Naive thymus-derived CD4-positive, alpha-beta T cell (primary cell): ENCODE results near the gene NINJ2. TPM values are rescaled to one million over a fixed set of nuclear protein-coding genes. Genes with fewer than 3 reads are reported as not detected.

ENCODE experiments used
- ATAC-seq: fragments of 150-1000 bp; cut with Tn5 transposase; 2 replicates; pipeline ENCODE4 v1.10.0; 2021; ENCODE audit warnings: mild to moderate bottlenecking, moderate library complexity
- CTCF ChIA-PET: fragments of 350-600 bp; sonication (Branson Sonifier 250); formaldehyde crosslinking; loops from one replicate; lab custom pipeline; 2021; ENCODE audit warnings: antibody characterized with exemption; lab: Charles Lee
- POLR2A ChIA-PET: fragments of 350-600 bp; sonication (Branson Sonifier 250); formaldehyde crosslinking; loops from one replicate; lab custom pipeline; 2021; ENCODE audit warnings: antibody characterized with exemption, inconsistent platforms; lab: Charles Lee
- DNase-seq, 9 donors: peaks; one replicate each; pipeline versions ENCODE4 v3.0.0 to v3.0.0-alpha.2; 2020 to 2022; ENCODE audit warnings: mixed read lengths in 1 of 9
- H3K27ac ChIP-seq: one replicate; pipeline ENCODE4 v1.7.0; 2013; ENCODE audit warnings: mild to moderate bottlenecking, low read depth, low read length, moderate library complexity
- H3K27me3 ChIP-seq, 2 donors: one replicate each; pipeline ENCODE4 v1.7.0; 2013; ENCODE audit warnings: low read length in 2 of 2, mild to moderate bottlenecking in 2 of 2, moderate library complexity in 2 of 2; ENCODE audit not compliant: control insufficient read depth in 2 of 2, insufficient read depth in 2 of 2
- H3K36me3 ChIP-seq, 3 experiments: 1 replicate in 2 of 3; 2 replicates in 1 of 3; pipeline ENCODE4 v1.7.0; 2013; ENCODE audit warnings: low read length in 3 of 3, mild to moderate bottlenecking in 3 of 3, moderate library complexity in 1 of 3; ENCODE audit not compliant: insufficient read depth in 3 of 3, control insufficient read depth in 2 of 3
- H3K4me1 ChIP-seq, 2 donors: one replicate each; pipeline ENCODE4 v1.7.0; 2013; ENCODE audit warnings: low read length in 2 of 2, mild to moderate bottlenecking in 2 of 2, moderate library complexity in 1 of 2; ENCODE audit not compliant: control insufficient read depth in 2 of 2, insufficient read depth in 2 of 2
- H3K4me3 ChIP-seq: 2 replicates; pipeline ENCODE4 v1.7.0; 2013; ENCODE audit warnings: mild to moderate bottlenecking, low read length
- H3K9me3 ChIP-seq, 3 experiments: 1 replicate in 2 of 3; 2 replicates in 1 of 3; pipeline ENCODE4 v1.7.0; 2013; ENCODE audit warnings: low read length in 3 of 3; ENCODE audit not compliant: control insufficient read depth in 2 of 3
- H3K27ac Mint-ChIP-seq, 9 donors: one replicate each; pipeline ENCODE4 v1.8.0; 2020 to 2022; ENCODE audit warnings: mixed read lengths in 9 of 9, mild to moderate bottlenecking in 8 of 9, moderate library complexity in 5 of 9, inconsistent platforms in 2 of 9
- H3K27me3 Mint-ChIP-seq, 5 donors: one replicate each; pipeline ENCODE4 v1.8.0; 2021 to 2022; ENCODE audit warnings: mixed read lengths in 5 of 5, mild to moderate bottlenecking in 1 of 5
- H3K36me3 Mint-ChIP-seq, 5 donors: one replicate each; pipeline ENCODE4 v1.8.0; 2020 to 2022; ENCODE audit warnings: mixed read lengths in 5 of 5, mild to moderate bottlenecking in 3 of 5, inconsistent platforms in 1 of 5
- H3K4me1 Mint-ChIP-seq, 7 donors: one replicate each; pipeline ENCODE4 v1.8.0; 2020 to 2022; ENCODE audit warnings: mixed read lengths in 7 of 7, mild to moderate bottlenecking in 3 of 7, inconsistent platforms in 1 of 7
- H3K4me3 Mint-ChIP-seq, 10 donors: one replicate each; pipeline ENCODE4 v1.8.0; 2020 to 2022; ENCODE audit warnings: mild to moderate bottlenecking in 10 of 10, mixed read lengths in 10 of 10, moderate library complexity in 6 of 10, inconsistent platforms in 2 of 10
- H3K9me3 Mint-ChIP-seq, 11 donors: one replicate each; pipeline ENCODE4 v1.8.0; 2020 to 2022; ENCODE audit warnings: mixed read lengths in 11 of 11, mild to moderate bottlenecking in 4 of 11, inconsistent platforms in 1 of 11, moderate library complexity in 1 of 11
- intact Hi-C, 2 donors: fragments of 100-400 bp; cut with micrococcal nuclease; formaldehyde crosslinking; loops; one replicate each; pipeline ENCODE4 v1.15.1; 2023
- polyA plus RNA-seq, 2 donors: library from polyadenylated mRNA; unstranded; fragments of 300-500 nt; fragmentation: Illumina TruSeq; gene quantifications; one replicate each; pipeline ENCODE4 v1.2.3, GENCODE V29; 2021
- total RNA-seq, 6 experiments: library from RNA in 5 of 6; stranded (reverse) in 5 of 6; gene quantifications; 1 replicate in 5 of 6; 2 replicates in 1 of 6; pipeline ENCODE4 v1.2.3 and lab custom pipeline; 2021 to 2026

Gene NINJ2
- total and polyA plus RNA-seq, 7 experiments from 2014 or later = 0.84 to 11.2 (median 5.1) TPM

GRCh38 chr12:537772-538171, 125.5 kb downstream of the NINJ2 start:
- Mint-ChIP-seq H3K4me1 (peaks cover 14 to 36% (median 26%) of the 10 kb centered on the region in 7 donors), H3K27me3 (peaks cover 0 to 6% (median 4%) of the 10 kb centered on the region in 5 donors), H3K27ac (no peak overlapping the region), H3K4me3 (no peak overlapping the region), H3K36me3 (peaks cover 0 to under 1% (median 0%) of the 10 kb centered on the region in 5 donors), H3K9me3 (peaks cover 0 to 6% (median under 1%) of the 10 kb centered on the region in 11 donors)
- H3K27ac ChIP-seq = no peak overlapping the region
- H3K36me3 ChIP-seq = no peaks in the 10 kb centered on the region
- H3K9me3 ChIP-seq = peaks cover 0 to 3% (median 0%) of the 10 kb centered on the region in 3 experiments
- ChIA-PET POLR2A (interaction anchor here (1.7 kb wide), 1 partner anchor 14 kb away, joined by 7 read pairs; no protein-coding TSS in a partner anchor), CTCF (interaction anchor here (0.7 kb wide), 1 partner anchor 76 kb away, joined by 5 read pairs; no protein-coding TSS in a partner anchor)
- intact Hi-C loops = no loop called here
- no peak for ATAC-seq
- no peak overlapping the region for H3K4me3 ChIP-seq
- peaks cover 19 to 25% of the 10 kb centered on the region in 2 donors for H3K4me1 ChIP-seq
- no peaks in the 10 kb centered on the region for H3K27me3 ChIP-seq
- no peak for DNase-seq

GRCh38 chr12:536751-537245, 126.4 kb downstream of the NINJ2 start:
- Mint-ChIP-seq H3K27me3 (peaks cover 0 to 6% (median 0%) of the 10 kb centered on the region in 5 donors), H3K4me3 (no peak overlapping the region), H3K36me3 (peaks cover 0 to 10% (median 5%) of the 10 kb centered on the region in 5 donors), H3K27ac (peak overlapping the region in 1 of 9 donors; percentile 41), H3K4me1 (peaks cover 11 to 30% (median 22%) of the 10 kb centered on the region in 7 donors), H3K9me3 (peaks cover 3 to 16% (median 8%) of the 10 kb centered on the region in 11 donors)
- Histone ChIP-seq H3K36me3 (no peaks in the 10 kb centered on the region), H3K27ac (no peak overlapping the region), H3K9me3 (peaks cover 0 to 11% (median 0%) of the 10 kb centered on the region in 3 experiments), H3K4me3 (no peak overlapping the region), H3K27me3 (no peaks in the 10 kb centered on the region), H3K4me1 (peaks cover 19 to 25% of the 10 kb centered on the region in 2 donors)
- intact Hi-C loops = no loop called here
- ChIA-PET POLR2A (interaction anchor here (0.9 kb wide), 1 partner anchor 86 kb away, joined by 6 read pairs; no protein-coding TSS in a partner anchor), CTCF (interaction anchor here (0.7 to 0.8 kb wide), 3 partner anchors 82 to 520 kb away, joined by 3 to 4 read pairs (median 3); no protein-coding TSS in a partner anchor)
- no peak for DNase-seq
- no peak for ATAC-seq

GRCh38 chr12:535396-535795, 127.8 kb downstream of the NINJ2 start:
- peaks cover 0 to 10% (median 5%) of the 10 kb centered on the region in 5 donors for H3K36me3 Mint-ChIP-seq
- H3K9me3 Mint-ChIP-seq = peaks cover 4 to 30% (median 11%) of the 10 kb centered on the region in 11 donors
- H3K27ac Mint-ChIP-seq = peak overlapping the region in 1 of 9 donors; percentile 28
- H3K27me3 Mint-ChIP-seq = peaks cover 0 to 4% (median 0%) of the 10 kb centered on the region in 5 donors
- peaks cover 0 to 11% (median 0%) of the 10 kb centered on the region in 3 experiments for H3K9me3 ChIP-seq
- H3K27ac ChIP-seq = no peak overlapping the region
- intact Hi-C loops = no loop called here
- H3K36me3 ChIP-seq = no peaks in the 10 kb centered on the region
- ChIA-PET CTCF (interaction anchor here (0.6 to 0.9 kb wide), 2 partner anchors 13 to 1064 kb away, joined by 4 read pairs; no protein-coding TSS in a partner anchor), POLR2A (no interaction called here)
- H3K4me3 Mint-ChIP-seq = no peak overlapping the region
- no peak for DNase-seq
- no peak overlapping the region for H3K4me3 ChIP-seq
- peaks cover 18 to 19% of the 10 kb centered on the region in 2 donors for H3K4me1 ChIP-seq
- ATAC-seq = no peak
- H3K27me3 ChIP-seq = no peaks in the 10 kb centered on the region
- peaks cover 11 to 26% (median 19%) of the 10 kb centered on the region in 7 donors for H3K4me1 Mint-ChIP-seq

- no peak for DNase-seq
- peaks cover 0 to 15% (median 0%) of the 10 kb centered on the region in 3 experiments for H3K9me3 ChIP-seq
- no peak overlapping the region for H3K4me3 ChIP-seq
- intact Hi-C loops = no loop called here
- ATAC-seq = no peak
- POLR2A ChIA-PET = no interaction called here
- Mint-ChIP-seq H3K27me3 (peaks cover 0 to 4% (median 0%) of the 10 kb centered on the region in 5 donors), H3K27ac (no peak overlapping the region), H3K9me3 (peaks cover 4 to 36% (median 11%) of the 10 kb centered on the region in 11 donors), H3K36me3 (peaks cover 0 to 10% (median 6%) of the 10 kb centered on the region in 5 donors), H3K4me1 (peaks cover 6 to 14% (median 7%) of the 10 kb centered on the region in 7 donors), H3K4me3 (no peak overlapping the region)
- H3K27me3 ChIP-seq = no peaks in the 10 kb centered on the region
- peaks cover 7 to 11% of the 10 kb centered on the region in 2 donors for H3K4me1 ChIP-seq
- H3K36me3 ChIP-seq = no peaks in the 10 kb centered on the region
- H3K27ac ChIP-seq = no peak overlapping the region
- CTCF ChIA-PET = no interaction called here
Measured at GRCh38 chr12:534216-534615, 129.0 kb downstream of the NINJ2 start.

- Histone ChIP-seq H3K4me1 (peaks cover 2 to 7% of the 10 kb centered on the region in 2 donors), H3K4me3 (no peak overlapping the region), H3K9me3 (peaks cover 0 to 17% (median 0%) of the 10 kb centered on the region in 3 experiments), H3K27me3 (no peaks in the 10 kb centered on the region), H3K27ac (no peak overlapping the region), H3K36me3 (no peaks in the 10 kb centered on the region)
- Mint-ChIP-seq H3K9me3 (peaks cover 6 to 38% (median 11%) of the 10 kb centered on the region in 11 donors), H3K27me3 (peaks cover 0 to 4% (median 0%) of the 10 kb centered on the region in 5 donors), H3K4me3 (no peak overlapping the region), H3K4me1 (peaks cover under 1 to 9% (median 2%) of the 10 kb centered on the region in 7 donors), H3K27ac (no peak overlapping the region), H3K36me3 (peaks cover 0 to 10% (median 6%) of the 10 kb centered on the region in 5 donors)
- ChIA-PET POLR2A (no interaction called here), CTCF (interaction anchor here (0.5 kb wide), 1 partner anchor 1450 kb away, joined by 3 read pairs; no protein-coding TSS in a partner anchor)
- no peak for DNase-seq
- ATAC-seq = no peak
- intact Hi-C loops = no loop called here
Measured at GRCh38 chr12:533718-534117, 129.5 kb downstream of the NINJ2 start.

- peaks cover 0 to under 1% of the 10 kb centered on the region in 2 donors for H3K4me1 ChIP-seq
- H3K9me3 Mint-ChIP-seq = peaks cover 6 to 38% (median 11%) of the 10 kb centered on the region in 11 donors
- no peak for DNase-seq
- peaks cover 0 to 4% (median 0%) of the 10 kb centered on the region in 7 donors for H3K4me1 Mint-ChIP-seq
- intact Hi-C loops = no loop called here
- ChIA-PET CTCF (interaction anchor here (0.8 kb wide), 1 partner anchor 121 kb away, joined by 3 read pairs; no protein-coding TSS in a partner anchor), POLR2A (no interaction called here)
- H3K27ac Mint-ChIP-seq = no peak overlapping the region
- H3K4me3 Mint-ChIP-seq = no peak overlapping the region
- no peak overlapping the region for H3K4me3 ChIP-seq
- H3K27me3 ChIP-seq = no peaks in the 10 kb centered on the region
- peaks cover 0 to 4% (median 0%) of the 10 kb centered on the region in 5 donors for H3K27me3 Mint-ChIP-seq
- H3K36me3 ChIP-seq = no peaks in the 10 kb centered on the region
- peaks cover 0 to 17% (median 0%) of the 10 kb centered on the region in 3 experiments for H3K9me3 ChIP-seq
- peaks cover 0 to 10% (median 6%) of the 10 kb centered on the region in 5 donors for H3K36me3 Mint-ChIP-seq
- H3K27ac ChIP-seq = no peak overlapping the region
- no peak for ATAC-seq
Measured at GRCh38 chr12:532908-533565, 130.2 kb downstream of the NINJ2 start.
